Gastrocnemius medialis (tissue), 4 donors: Measurements from ENCODE around the gene RPS6KC1. TPM values are rescaled to one million over a fixed set of nuclear protein-coding genes. Genes with fewer than 3 reads are reported as not detected.
"Not testable (repeated sequence)": the region's sequence is repeated elsewhere in the genome, so short reads cannot be mapped to it uniquely, and the experiment has no call there.

Experiments used
- ATAC-seq, 2 donors: fragments of 150-250 bp; one replicate each; pipeline ENCODE4 v1.9.1; 2016
- DNase-seq, 2 donors: peaks; one replicate each; pipeline ENCODE4 v3.0.0-alpha.2; 2019
- H3K27ac ChIP-seq, 4 donors: fragments of 200-600 bp; sonication (generic); 1 replicate in 1 of 4; 2 replicates in 3 of 4; pipeline ENCODE4 v1.5.1; 2016 to 2018; ENCODE audit warnings: mild to moderate bottlenecking in 2 of 4, moderate library complexity in 1 of 4
- H3K27me3 ChIP-seq, 3 donors: fragments of 200-600 bp; sonication (generic) in 2 of 3; 1 replicate in 1 of 3; 2 replicates in 2 of 3; pipeline versions ENCODE4 v1.5.1 to v1.6.0; 2016 to 2019; ENCODE audit warnings: mild to moderate bottlenecking in 1 of 3, moderate library complexity in 1 of 3
- H3K36me3 ChIP-seq, 2 donors: fragments of 200-600 bp; sonication (generic) in 1 of 2; one replicate each; pipeline ENCODE4 v1.5.1; 2017 to 2018
- H3K4me1 ChIP-seq, 2 donors: fragments of 200-600 bp; sonication (generic) in 1 of 2; one replicate each; pipeline ENCODE4 v1.5.1; 2016 to 2017; ENCODE audit warnings: mild to moderate bottlenecking in 2 of 2
- H3K4me3 ChIP-seq, 4 donors: fragments of 200-600 bp; sonication (generic) in 3 of 4; 1 replicate in 1 of 4; 2 replicates in 3 of 4; pipeline ENCODE4 v1.5.1; 2016 to 2019; ENCODE audit warnings: mild to moderate bottlenecking in 2 of 4
- H3K9me3 ChIP-seq, 3 donors: fragments of 200-600 bp; sonication (generic) in 2 of 3; 1 replicate in 1 of 3; 2 replicates in 2 of 3; pipeline ENCODE4 v1.5.1; 2016 to 2019
- POLR2A ChIP-seq, 2 donors: fragments of 450-650 bp; IDR thresholded peaks; one replicate each; pipeline ENCODE4 v1.6.1; 2017; ENCODE audit warnings: antibody characterized with exemption in 2 of 2, mild to moderate bottlenecking in 2 of 2, moderate library complexity in 2 of 2
- in situ Hi-C, 4 donors: fragments of 200-750 bp; cut with MboI; loops; one replicate each; pipeline versions ENCODE4 v1.15.0 to v1.8.0; 2017; ENCODE audit warnings: low sequenced_read_pairs in 4 of 4
- intact Hi-C: fragments of 100-400 bp; cut with DNase I; formaldehyde crosslinking; loops from one replicate; pipeline ENCODE4 v1.15.1; 2023; ENCODE audit warnings: low total_unique reads
- total RNA-seq, 4 donors: library from RNA; depleted of rRNA; stranded (reverse); fragments of >200 nt; gene quantifications; one replicate each; pipeline versions ENCODE4 v1.1.0 to v1.2.3, GENCODE V29; 2016
- TF ChIP-seq, protein P1 (sequence below), 5 experiments: fragments of 450-650 bp in 3 of 5; fragments of 200-600 bp in 2 of 5; sonication (generic) in 2 of 5; IDR thresholded peaks in 4 of 5; conservative IDR thresholded peaks in 1 of 5; 1 replicate in 4 of 5; 2 replicates in 1 of 5; pipeline ENCODE4 v1.5.1; 2016 to 2019; ENCODE audit warnings: antibody characterized with exemption in 5 of 5, mild to moderate bottlenecking in 3 of 5, moderate library complexity in 3 of 5

RPS6KC1 gene
- total RNA-seq, 4 donors from 2014 or later, result 14.5 to 22.2 (median 16.2) TPM

DNA sequence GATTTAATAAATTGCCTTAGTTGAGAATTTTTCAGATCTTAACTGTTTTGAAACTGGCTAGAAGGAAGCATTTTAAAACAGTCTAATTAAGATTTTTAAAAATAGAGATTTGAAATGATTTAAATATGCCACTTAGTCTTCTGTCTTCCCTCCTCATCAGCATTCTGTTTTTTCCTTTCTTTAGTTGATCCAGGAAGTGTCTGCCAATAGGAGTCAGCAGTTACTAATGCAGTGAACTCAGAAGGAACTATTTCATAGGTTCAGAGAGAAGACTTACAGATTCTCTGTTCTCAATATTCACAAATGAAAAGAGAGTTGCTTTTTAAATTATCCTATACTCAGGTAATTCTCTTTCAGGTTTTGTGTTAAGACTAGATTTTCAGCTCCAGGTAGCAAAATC is 84.5 kb downstream of the RPS6KC1 start:
- H3K4me3 ChIP-seq, result no peak overlapping the region
- H3K27me3 ChIP-seq, result no peaks in the 10 kb centered on the region
- no peak for DNase-seq
- no peak overlapping the region for H3K27ac ChIP-seq
- intact Hi-C loops, result no loop called here
- ATAC-seq, result no peak
- H3K4me1 ChIP-seq, result peaks cover 4 to 10% of the 10 kb centered on the region in 2 donors
- in situ Hi-C loops, result no loop called here
- H3K36me3 ChIP-seq, result no peaks in the 10 kb centered on the region
- TF ChIP-seq, protein P1, sequence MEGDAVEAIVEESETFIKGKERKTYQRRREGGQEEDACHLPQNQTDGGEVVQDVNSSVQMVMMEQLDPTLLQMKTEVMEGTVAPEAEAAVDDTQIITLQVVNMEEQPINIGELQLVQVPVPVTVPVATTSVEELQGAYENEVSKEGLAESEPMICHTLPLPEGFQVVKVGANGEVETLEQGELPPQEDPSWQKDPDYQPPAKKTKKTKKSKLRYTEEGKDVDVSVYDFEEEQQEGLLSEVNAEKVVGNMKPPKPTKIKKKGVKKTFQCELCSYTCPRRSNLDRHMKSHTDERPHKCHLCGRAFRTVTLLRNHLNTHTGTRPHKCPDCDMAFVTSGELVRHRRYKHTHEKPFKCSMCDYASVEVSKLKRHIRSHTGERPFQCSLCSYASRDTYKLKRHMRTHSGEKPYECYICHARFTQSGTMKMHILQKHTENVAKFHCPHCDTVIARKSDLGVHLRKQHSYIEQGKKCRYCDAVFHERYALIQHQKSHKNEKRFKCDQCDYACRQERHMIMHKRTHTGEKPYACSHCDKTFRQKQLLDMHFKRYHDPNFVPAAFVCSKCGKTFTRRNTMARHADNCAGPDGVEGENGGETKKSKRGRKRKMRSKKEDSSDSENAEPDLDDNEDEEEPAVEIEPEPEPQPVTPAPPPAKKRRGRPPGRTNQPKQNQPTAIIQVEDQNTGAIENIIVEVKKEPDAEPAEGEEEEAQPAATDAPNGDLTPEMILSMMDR (IDR thresholded peaks at IDR 0.05 in 4 of 5, conservative IDR thresholded peaks at IDR 0.05 in 1 of 5), result no peak
- no peak for TF ChIP-seq POLR2A (IDR thresholded peaks at IDR 0.05)
- no peaks in the 10 kb centered on the region for H3K9me3 ChIP-seq

DNA sequence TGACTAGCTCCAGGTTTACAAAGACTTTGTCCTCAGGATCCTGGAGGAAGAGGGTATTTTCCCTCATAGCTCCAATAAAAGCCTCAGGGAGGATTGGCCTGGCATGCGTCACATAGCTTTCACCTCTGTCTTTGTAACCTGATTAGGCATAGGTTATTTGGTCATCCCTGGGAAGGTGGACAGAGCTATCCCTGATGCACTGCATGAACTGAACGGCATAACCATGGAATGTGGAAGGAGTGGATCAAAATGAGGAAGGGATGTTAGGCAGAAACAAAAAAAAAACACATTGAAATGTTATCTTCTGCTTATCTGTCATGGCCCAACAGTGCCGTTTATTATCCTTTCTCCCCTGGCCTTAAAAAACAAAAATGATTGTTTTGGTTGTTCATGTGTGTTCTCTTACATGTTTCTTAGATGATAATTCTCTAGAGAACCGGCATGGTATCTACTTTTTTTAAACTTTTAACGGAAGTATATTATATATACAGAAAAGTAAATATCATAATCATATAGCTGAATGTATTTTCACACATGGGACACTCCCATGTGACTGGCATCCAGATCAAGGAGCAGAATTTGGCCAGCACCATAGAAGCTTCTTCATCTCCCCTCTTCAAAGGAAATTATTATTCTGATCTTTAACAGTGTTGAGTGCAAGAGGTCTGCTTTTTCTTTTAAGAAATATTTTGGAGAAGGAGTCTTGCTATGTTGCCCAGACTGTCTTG is 85.3 kb downstream of the RPS6KC1 start:
- DNase-seq, result no peak
- H3K27me3 ChIP-seq, result no peaks in the 10 kb centered on the region
- peaks cover 4 to 10% of the 10 kb centered on the region in 2 donors for H3K4me1 ChIP-seq
- no peak for ATAC-seq
- H3K4me3 ChIP-seq, result no peak overlapping the region
- H3K36me3 ChIP-seq, result no peaks in the 10 kb centered on the region
- no peaks in the 10 kb centered on the region for H3K9me3 ChIP-seq
- intact Hi-C loops, result no loop called here
- no peak overlapping the region for H3K27ac ChIP-seq
- TF ChIP-seq POLR2A (IDR thresholded peaks at IDR 0.05), result no peak
- TF ChIP-seq, protein P1 (IDR thresholded peaks at IDR 0.05 in 4 of 5, conservative IDR thresholded peaks at IDR 0.05 in 1 of 5), result no peak
- in situ Hi-C loops, result no loop called here

DNA sequence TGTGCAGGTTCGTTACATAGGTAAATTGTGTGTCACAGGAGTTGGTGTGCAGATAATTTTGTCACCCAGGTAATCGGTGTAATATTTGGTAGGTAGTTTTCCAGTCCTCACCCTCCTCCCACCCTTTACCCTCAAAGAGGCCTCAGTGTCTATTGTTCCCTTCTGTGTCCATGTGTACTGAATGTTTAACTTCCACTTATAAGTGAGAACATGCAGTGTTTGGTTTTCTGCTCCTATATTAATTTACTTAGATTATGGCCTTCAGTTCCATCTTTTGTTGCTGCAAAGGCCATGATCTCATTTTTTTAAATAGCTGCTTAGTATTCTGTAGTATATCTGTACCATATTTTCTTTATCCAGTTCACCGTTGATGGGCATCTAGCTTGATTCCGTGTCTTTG is 87.3 kb downstream of the RPS6KC1 start:
- in situ Hi-C loops (no loop called here), intact Hi-C loops (no loop called here)
- H3K9me3 ChIP-seq, result no peaks in the 10 kb centered on the region
- DNase-seq (no peak), ATAC-seq (no peak)
- no peak overlapping the region for H3K27ac ChIP-seq
- no peaks in the 10 kb centered on the region for H3K36me3 ChIP-seq
- peaks cover 4 to 22% of the 10 kb centered on the region in 2 donors for H3K4me1 ChIP-seq
- H3K4me3 ChIP-seq, result no peak overlapping the region
- TF ChIP-seq, protein P1 (IDR thresholded peaks at IDR 0.05 in 4 of 5, conservative IDR thresholded peaks at IDR 0.05 in 1 of 5), result no peak
- TF ChIP-seq POLR2A (IDR thresholded peaks at IDR 0.05), result no peak
- no peaks in the 10 kb centered on the region for H3K27me3 ChIP-seq

DNA sequence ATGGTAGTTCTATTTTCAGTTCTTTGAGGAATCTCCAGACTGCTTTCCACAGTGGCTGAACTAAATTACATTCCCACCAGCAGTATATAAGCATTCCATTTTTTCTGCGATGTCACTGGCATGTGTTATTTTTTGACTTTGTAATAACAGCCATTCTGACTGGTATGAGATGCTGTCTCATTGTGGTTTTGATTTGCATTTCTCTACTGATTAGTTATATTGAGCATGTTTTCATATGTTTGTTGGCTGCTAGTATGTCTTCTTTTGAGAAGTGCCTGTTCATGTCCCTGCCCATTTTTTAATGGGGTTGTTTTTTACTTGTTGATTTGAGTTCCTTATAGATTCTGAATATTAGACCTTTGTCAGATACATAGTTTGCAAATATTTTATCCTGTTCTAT is 87.9 kb downstream of the RPS6KC1 start:
- Histone ChIP-seq H3K4me1 (peaks cover 4 to 22% of the 10 kb centered on the region in 2 donors), H3K9me3 (no peaks in the 10 kb centered on the region), H3K4me3 (no peak overlapping the region), H3K27ac (no peak overlapping the region), H3K36me3 (no peaks in the 10 kb centered on the region), H3K27me3 (no peaks in the 10 kb centered on the region)
- ATAC-seq (no peak), DNase-seq (no peak)
- TF ChIP-seq POLR2A (IDR thresholded peaks at IDR 0.05), result no peak
- TF ChIP-seq, protein P1 (IDR thresholded peaks at IDR 0.05 in 4 of 5, conservative IDR thresholded peaks at IDR 0.05 in 1 of 5), result no peak
- intact Hi-C loops (no loop called here), in situ Hi-C loops (no loop called here)

DNA sequence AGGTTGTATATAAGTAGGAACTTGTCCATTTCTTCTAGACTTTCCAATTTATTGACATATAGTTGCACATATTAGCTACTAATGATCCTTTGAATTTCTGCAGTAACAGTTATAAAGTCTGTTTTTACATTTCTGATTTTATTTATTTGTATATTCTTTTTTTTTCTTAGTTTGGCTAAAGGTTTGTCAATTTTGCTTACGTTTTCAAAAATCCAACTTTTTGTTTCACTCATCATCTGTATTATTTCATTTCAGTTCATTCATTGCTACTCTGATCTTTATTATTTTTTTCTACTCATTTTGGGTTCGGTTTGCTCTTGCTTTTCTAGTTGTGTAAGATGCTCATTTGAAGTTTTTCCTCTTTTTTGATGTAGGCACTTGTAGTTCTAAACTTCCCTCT is 97.9 kb downstream of the RPS6KC1 start:
- no peaks in the 10 kb centered on the region for H3K4me1 ChIP-seq
- H3K9me3 ChIP-seq, result no peaks in the 10 kb centered on the region
- H3K36me3 ChIP-seq, result no peaks in the 10 kb centered on the region
- ATAC-seq (no peak), DNase-seq (no peak)
- in situ Hi-C loops (no loop called here), intact Hi-C loops (no loop called here)
- H3K27me3 ChIP-seq, result no peaks in the 10 kb centered on the region
- no peak overlapping the region for H3K4me3 ChIP-seq
- no peak overlapping the region for H3K27ac ChIP-seq
- TF ChIP-seq POLR2A (IDR thresholded peaks at IDR 0.05), result no peak
- TF ChIP-seq, protein P1 (IDR thresholded peaks at IDR 0.05 in 4 of 5, conservative IDR thresholded peaks at IDR 0.05 in 1 of 5), result no peak

DNA sequence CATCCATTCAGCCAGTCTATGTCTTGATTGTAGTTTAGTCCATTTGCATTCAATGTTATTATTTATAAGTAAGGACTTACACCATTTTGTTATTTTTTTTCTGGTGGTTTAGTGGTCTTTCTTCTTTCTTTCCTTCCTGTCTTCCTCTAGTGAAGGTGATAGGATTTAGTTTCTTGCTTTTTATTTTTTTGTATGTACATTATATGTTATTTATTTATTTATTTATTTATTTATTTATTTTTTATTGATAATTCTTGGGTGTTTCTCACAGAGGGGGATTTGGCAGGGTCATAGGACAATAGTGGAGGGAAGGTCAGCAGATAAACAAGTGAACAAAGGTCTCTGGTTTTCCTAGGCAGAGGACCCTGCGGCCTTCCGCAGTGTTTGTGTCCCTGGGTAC is 99.0 kb downstream of the RPS6KC1 start:
- H3K4me3 ChIP-seq, H3K36me3 ChIP-seq, ATAC-seq, in situ Hi-C loops, DNase-seq, H3K4me1 ChIP-seq, intact Hi-C loops, H3K27ac ChIP-seq, H3K27me3 ChIP-seq, H3K9me3 ChIP-seq: not testable (repeated sequence)
